Liver (tissue), 3 donors: ENCODE measurements around the gene PODNL1.

Experiments
- FOXA1 ChIP-seq: IDR thresholded peaks from 2 replicates; pipeline ENCODE4 v1.6.1; 2016; ENCODE audit warnings: antibody characterized with exemption
- GABPA ChIP-seq, 2 donors: IDR thresholded peaks in 1 of 2; conservative IDR thresholded peaks in 1 of 2; 2 replicates each; pipeline ENCODE4 v1.6.1; 2016; ENCODE audit warnings: antibody characterized with exemption in 2 of 2, mild to moderate bottlenecking in 1 of 2, moderate library complexity in 1 of 2
- RAD21 ChIP-seq, 2 donors: IDR thresholded peaks; 2 replicates each; pipeline ENCODE4 v1.6.1; 2016; ENCODE audit warnings: antibody characterized with exemption in 2 of 2, mild to moderate bottlenecking in 2 of 2
- REST ChIP-seq: IDR thresholded peaks from 2 replicates; pipeline ENCODE4 v1.6.1; 2016; ENCODE audit warnings: antibody characterized with exemption, mild to moderate bottlenecking
- SP1 ChIP-seq: IDR thresholded peaks from 2 replicates; pipeline ENCODE4 v1.6.1; 2018; ENCODE audit warnings: antibody characterized with exemption, mild to moderate bottlenecking
- TF ChIP-seq, protein P1 (sequence below): fragments of 150-350 bp; IDR thresholded peaks from 2 replicates; pipeline ENCODE4 v1.5.1; 2017; ENCODE audit warnings: improper control_type of control experiment, low read depth, low read length; ENCODE audit not compliant: missing input control
- donor health status: healthy.
- donor health status: healthy.

DNA sequence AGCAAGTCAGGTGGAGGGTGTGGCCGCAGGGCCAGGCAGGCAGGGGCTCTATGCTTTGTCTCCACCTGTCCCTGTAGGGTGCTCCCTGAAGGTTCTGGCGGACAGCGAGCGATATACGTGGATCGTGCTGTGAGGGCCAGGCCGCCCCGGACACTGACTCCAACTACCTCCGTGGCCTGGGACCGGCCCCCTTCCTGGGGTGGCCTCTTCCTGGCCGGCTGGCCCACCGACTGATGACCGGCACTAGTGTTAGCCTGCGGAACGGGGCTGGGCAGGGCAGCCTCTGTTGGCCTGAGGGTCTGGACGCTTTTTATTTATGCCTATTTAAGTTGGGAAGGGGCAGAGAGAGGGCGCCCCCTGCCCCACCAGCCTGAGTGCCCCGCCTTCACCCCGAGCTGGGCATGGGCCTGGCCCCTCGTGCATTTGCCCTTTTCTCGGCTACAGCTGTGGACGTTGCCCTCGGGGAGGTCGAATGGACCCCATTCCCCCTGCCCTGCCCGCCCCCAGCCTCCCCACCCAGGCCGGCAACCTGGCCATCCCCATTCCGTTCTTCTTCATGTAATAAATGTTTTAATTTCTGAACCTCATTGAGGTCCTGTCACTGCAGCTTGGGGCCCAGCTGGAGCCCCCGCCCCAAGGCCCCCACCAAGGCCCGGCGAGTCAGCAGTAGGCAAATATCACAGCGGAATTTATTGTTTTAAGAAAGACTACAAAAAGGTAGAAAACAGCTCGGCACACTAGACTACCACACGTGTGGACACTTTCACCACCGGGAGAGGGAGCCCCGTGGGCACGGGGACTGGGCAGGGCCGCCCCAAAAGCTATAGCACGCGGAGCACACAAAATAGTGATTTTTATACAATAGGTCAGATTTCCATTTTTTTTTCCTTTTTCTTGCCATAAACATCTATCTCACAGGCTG, 22.9 kb upstream of the PODNL1 start:
- TF ChIP-seq, protein P1, sequence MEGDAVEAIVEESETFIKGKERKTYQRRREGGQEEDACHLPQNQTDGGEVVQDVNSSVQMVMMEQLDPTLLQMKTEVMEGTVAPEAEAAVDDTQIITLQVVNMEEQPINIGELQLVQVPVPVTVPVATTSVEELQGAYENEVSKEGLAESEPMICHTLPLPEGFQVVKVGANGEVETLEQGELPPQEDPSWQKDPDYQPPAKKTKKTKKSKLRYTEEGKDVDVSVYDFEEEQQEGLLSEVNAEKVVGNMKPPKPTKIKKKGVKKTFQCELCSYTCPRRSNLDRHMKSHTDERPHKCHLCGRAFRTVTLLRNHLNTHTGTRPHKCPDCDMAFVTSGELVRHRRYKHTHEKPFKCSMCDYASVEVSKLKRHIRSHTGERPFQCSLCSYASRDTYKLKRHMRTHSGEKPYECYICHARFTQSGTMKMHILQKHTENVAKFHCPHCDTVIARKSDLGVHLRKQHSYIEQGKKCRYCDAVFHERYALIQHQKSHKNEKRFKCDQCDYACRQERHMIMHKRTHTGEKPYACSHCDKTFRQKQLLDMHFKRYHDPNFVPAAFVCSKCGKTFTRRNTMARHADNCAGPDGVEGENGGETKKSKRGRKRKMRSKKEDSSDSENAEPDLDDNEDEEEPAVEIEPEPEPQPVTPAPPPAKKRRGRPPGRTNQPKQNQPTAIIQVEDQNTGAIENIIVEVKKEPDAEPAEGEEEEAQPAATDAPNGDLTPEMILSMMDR = no peak
- TF ChIP-seq FOXA1 = no peak
- no peak for TF ChIP-seq GABPA (IDR thresholded peaks at IDR 0.05 in 1 of 2, conservative IDR thresholded peaks at IDR 0.05 in 1 of 2)
- TF ChIP-seq RAD21 (IDR thresholded peaks at IDR 0.05) = no peak
- no peak for TF ChIP-seq REST
- TF ChIP-seq SP1 = no peak
